Upper lobe of left lung (tissue), 4 donors: ENCODE measurements around the gene ANGPT4.

ENCODE experiments used
- CTCF ChIP-seq, 6 experiments: fragments of 450-650 bp in 4 of 6; fragments of 200-600 bp in 2 of 6; sonication (generic) in 2 of 6; IDR thresholded peaks; one replicate each; pipeline ENCODE4 v1.5.1; 2016 to 2019; ENCODE audit warnings: antibody characterized with exemption in 6 of 6
- POLR2A ChIP-seq, 4 donors: fragments of 450-650 bp; IDR thresholded peaks; one replicate each; pipeline ENCODE4 v1.5.1; 2016 to 2017; ENCODE audit warnings: antibody characterized with exemption in 4 of 4, mild to moderate bottlenecking in 2 of 4
- POLR2AphosphoS5 ChIP-seq, 2 donors: sonication (generic); formaldehyde crosslinking; IDR thresholded peaks; one replicate each; pipeline ENCODE4 v1.5.1; 2017; ENCODE audit warnings: antibody characterized with exemption in 2 of 2

GRCh38 chr20:891706-892080, 24.4 kb downstream of the ANGPT4 start:
- TF ChIP-seq CTCF (IDR thresholded peaks at IDR 0.05) (no peak), POLR2A (IDR thresholded peaks at IDR 0.05) (no peak), POLR2AphosphoS5 (IDR thresholded peaks at IDR 0.05) (no peak)
